GM19372 (cell line): ENCODE results near the gene SAP30.

ENCODE experiments used
- ATAC-seq: cut with Tn5 transposase; IDR thresholded peaks from one replicate; pipeline ENCODE4 v1.9.1; 2021; ENCODE audit warnings: mild to moderate bottlenecking, low read depth, moderate library complexity; ENCODE audit not compliant: unreplicated experiment

SAP30 gene

DNA sequence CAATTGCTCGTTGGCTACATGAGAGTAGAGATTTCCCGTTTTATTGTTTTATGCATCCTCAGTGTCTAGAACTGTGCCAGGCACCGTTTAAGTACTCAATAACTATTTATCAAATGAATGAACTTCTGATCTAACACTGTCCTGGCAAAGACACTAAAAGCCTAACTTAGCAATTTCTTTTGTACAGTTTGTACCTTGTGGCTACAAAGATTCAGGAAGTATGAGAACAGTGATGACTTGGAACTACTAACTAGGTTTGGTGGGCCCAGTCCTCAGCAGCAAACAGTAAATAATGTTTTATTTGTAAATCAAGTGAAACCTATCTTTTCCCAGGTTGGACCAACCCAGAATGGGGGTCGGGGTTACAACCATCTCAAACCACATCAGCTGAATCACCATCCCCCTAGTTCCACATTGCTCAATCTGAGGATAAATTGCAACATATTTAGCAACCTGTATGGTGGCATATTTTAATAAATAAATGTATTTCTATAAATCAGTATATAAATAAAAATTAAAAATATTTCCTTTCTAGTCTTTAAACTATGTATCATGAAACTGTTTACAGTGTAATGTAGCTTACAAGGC lies 40.4 kb downstream of the SAP30 start:
- no peak for ATAC-seq

DNA sequence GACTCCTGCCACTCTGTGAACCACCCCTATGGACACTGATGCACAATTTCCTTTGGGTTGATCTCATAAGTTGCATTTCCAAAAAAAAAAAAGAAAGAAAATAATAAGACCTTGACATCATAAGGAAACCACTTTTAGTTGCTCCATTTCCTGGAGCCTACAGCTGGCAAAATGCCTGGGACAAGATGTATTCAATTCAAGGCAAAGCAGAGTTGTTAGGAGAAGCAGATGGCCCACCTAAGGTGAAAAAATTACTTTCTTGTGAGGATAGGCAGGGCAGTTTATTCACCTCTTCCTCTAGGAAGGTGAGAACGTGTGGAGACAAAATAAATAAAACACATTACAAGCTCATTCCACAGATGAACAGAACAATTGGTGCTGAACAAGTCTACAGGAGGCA lies 42.3 kb downstream of the SAP30 start:
- no peak for ATAC-seq

DNA sequence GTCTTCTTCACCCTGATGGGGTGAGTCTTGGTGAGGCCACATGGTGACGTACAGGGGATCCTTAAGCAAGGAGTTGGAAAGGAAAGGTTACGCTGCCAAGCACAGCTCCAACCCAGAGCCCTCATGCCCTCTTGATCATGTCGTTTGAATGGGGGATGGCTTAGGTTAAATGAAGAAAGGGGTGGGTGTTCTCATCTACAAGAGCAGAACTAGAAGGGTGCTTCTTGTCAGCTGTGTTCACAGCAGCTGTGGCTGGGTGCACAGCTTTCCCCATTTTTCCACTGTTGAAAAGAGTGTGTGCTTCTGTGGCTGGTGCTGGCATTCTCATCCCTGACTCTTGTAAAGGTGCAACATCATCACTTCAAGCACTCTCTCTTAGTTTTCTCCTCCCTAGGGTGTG lies 43.7 kb downstream of the SAP30 start:
- ATAC-seq = no peak

DNA sequence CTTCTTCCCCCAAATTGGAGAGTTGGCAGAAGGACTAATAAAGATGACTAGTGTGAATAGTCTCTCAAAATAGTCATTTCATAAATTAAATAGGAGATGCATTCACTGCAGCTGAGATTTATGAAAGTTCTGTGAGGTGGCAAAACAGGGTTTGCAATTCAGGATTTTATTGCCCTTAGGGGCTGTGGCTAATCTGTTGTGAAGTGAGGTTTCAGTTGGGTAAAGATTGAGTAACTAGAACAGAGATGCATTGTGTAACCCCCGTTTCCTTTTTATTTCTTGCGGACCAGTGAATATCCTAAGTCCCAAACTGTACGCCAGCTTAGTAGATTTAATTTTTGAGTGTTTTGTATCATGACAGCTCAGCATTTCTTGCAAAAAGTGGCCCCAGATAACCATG lies 44.3 kb downstream of the SAP30 start:
- ATAC-seq = no peak

DNA sequence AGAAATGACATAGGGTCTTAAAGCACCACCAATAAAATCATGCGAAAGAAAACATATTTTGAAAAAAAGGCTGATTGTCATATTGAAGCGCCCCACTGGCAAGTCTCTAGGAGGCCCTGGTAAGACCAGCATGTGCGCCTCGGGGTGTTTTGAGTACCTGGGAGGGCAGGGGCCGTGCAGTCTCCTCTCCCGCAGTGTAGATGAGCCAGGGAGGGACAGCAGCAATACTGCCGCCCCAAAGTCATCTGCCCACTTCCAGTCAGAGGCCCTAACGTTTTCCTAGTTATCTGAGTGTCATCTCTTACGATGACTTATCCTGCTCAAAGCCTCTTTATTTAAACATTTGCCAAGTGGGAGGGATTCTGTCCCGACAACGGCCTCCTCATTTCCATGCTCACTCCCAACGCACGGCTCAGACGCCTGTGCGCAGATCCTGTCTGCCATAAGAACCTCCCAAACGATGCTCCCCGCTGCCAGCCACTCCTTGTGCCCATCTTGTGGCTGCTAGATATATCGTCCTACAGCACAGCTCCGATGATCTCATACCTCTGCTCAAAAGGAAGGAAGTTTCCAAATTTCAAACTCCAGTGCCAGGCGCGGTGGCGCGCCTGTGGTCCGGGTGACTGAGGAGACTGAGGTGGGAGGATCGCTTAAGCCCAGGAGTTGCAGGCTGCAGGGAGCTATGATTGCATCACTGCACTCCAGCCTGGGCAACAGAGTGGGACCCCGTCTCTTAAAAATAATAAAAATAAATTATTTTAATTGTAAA lies 45.3 kb downstream of the SAP30 start:
- no peak for ATAC-seq

DNA sequence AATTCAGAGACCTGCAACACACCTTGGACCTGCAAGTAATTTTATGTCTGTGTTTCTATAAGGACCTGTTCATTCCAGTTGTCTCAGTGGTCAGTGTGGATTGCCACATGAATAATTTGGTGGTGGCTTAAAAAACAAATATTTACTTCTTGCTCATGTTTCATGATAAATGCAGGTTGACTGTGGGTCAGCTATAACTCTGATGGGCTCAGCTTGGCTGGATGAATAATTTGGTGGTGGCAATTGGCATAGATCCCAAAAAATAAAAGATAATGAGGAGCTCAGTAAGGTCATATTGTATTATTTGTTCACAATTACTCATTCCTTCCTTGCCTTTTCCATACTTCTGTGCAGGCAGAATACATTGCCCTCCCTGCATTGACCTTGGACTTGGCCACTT lies 47.1 kb downstream of the SAP30 start:
- ATAC-seq = no peak

DNA sequence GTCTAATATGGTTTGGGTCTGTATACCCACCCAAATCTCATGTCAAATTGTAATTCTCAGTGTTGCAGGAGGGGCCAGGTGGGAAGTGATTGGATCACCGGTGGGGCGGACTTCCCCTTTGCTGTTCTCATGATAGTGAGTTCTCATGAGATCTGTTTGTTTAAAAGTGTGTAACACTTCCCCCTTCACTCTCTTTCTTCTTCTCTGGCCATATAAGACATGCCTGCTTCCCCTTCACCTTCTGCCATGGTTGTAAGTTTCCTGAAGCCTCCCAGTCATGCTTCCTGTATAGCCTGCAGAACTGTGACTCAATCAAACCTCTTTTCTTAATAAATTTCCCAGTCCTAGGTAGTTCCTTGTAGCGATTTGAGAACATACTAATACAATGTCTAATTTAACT lies 47.9 kb downstream of the SAP30 start:
- no peak for ATAC-seq

DNA sequence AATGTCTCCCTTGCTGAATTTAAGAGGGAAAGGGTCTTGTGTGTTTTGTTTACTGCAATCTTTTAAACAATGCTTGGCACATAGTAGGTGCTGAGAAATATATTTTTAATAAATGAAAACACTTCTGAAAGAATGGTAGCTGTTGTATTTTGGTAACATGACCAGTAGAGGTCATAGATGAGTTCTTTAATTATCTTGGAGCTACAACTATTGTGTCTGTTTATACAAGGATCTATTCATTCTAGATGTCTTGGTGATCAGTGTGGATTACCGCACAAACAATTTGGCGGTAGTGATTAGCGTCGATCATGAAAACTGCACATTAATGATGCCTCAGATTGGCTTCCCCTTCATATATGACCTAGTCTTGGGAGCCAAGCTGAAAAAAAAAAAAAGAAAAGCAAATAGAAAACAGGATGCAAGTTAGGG lies 49.6 kb downstream of the SAP30 start:
- ATAC-seq = peak; percentile 66

DNA sequence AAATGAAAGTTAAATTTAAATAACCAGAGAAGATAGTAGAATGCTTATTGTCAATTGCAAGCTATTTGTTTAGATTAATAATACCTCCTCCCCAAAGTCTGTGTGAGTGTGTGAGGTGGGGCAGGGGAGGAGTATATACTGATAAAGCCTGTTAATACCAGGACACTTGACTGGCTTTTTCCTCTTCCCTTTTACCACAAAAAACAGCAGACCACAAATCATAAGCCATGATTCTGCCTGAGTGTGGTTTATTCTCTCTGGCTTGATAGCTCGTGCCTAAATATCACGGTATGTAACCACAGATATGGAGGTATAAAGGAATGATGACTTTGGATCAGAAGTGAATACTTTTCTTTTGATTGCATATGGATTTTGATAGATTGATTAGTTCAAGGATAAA lies 50.0 kb downstream of the SAP30 start:
- no peak for ATAC-seq

DNA sequence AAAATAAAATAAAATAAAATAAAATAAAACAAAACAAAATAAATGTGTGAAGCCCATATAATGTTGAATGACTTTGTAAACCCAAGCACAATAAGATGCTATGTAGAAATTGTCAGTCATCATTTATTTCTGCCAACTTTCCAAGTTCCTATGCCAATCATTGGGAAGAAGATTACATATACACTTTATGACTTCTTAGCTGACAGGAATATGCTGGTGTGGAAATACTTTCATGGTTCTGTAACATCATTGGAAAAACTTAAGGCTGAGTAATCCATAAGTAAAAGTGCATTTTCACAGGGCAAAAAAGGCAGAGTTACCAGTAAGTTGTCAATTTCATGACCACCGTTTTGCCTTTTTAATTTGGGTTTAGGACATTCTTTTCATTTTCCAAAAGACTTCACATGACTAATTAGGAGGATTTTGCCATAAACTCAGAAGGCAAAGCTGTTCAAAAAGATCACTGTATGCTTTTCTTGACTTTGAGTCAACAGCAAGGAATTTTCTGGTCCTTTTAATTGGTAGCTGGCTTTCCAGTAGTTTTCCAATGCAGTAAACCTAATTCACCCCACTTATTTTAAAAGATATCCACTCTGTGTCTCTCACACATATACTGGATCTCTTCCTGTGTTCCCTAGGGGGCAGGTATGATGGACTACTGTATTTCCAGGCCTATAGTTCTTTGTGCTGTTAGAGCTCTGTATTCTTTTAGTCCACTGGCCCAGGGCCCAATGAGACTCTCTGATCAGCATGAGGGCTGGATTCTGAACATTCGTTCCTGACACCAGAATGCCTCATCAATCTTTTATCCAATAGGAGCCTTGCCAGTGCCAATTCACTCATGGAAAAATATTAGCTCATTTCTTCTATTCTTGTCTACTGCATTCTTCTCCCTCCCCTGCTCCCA lies 54.4 kb downstream of the SAP30 start:
- no peak for ATAC-seq

DNA sequence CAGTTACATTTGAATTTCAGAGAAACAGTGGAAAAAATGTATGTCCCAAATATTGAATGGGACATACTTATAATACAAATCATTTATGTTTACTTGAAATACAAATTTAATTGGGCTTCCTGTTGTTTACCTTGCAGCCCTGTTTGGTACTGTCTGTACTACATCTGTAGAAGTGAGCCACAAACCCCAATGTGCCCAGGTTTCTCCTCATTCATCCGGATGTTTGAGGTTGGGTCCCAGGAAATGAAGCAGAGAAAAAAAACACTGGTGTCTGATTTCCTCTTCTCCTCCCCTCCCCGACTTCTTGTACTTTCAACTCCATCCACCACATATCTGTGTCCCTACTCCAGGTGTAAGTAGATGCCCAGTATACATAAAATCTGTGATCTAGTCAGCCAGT lies 55.3 kb downstream of the SAP30 start:
- no peak for ATAC-seq
